ENCODE data around the gene ATP5F1D. TPM values are rescaled to one million over a fixed set of nuclear protein-coding genes. Genes with fewer than 3 reads are reported as not detected.
A peak's percentile ranks its signal among the peaks of the same experiment; 100 is the strongest.

ATP5F1D gene
- polyA plus RNA-seq, 3 donors from 2014 or later: 145 to 310 (median 303) TPM

- Mint-ChIP-seq H3K36me3 (no peaks in the 10 kb centered on the region), H3K4me1 (no peaks in the 10 kb centered on the region), H3K27ac (no peak overlapping the region), H3K27me3 (ENCODE audit: low read depth in 3 of 3) (no peaks in the 10 kb centered on the region), H3K4me3 (no peak overlapping the region), H3K9me3 (no peaks in the 10 kb centered on the region)
- DNase-seq: no peak
These were observed 15.9 kb upstream of the ATP5F1D start for GRCh38 chr19:1225440-1226226.

- no peaks in the 10 kb centered on the region for H3K36me3 Mint-ChIP-seq
- no peak overlapping the region for H3K27ac Mint-ChIP-seq
- no peak for DNase-seq
- no peak overlapping the region for H3K4me3 Mint-ChIP-seq
- no peaks in the 10 kb centered on the region for H3K4me1 Mint-ChIP-seq
- H3K27me3 Mint-ChIP-seq (ENCODE audit: low read depth in 3 of 3): peaks cover 0 to 1% (median 0%) of the 10 kb centered on the region in 3 donors
- H3K9me3 Mint-ChIP-seq: no peaks in the 10 kb centered on the region
These were observed 15.4 kb upstream of the ATP5F1D start for GRCh38 chr19:1226227-1226518.

DNA sequence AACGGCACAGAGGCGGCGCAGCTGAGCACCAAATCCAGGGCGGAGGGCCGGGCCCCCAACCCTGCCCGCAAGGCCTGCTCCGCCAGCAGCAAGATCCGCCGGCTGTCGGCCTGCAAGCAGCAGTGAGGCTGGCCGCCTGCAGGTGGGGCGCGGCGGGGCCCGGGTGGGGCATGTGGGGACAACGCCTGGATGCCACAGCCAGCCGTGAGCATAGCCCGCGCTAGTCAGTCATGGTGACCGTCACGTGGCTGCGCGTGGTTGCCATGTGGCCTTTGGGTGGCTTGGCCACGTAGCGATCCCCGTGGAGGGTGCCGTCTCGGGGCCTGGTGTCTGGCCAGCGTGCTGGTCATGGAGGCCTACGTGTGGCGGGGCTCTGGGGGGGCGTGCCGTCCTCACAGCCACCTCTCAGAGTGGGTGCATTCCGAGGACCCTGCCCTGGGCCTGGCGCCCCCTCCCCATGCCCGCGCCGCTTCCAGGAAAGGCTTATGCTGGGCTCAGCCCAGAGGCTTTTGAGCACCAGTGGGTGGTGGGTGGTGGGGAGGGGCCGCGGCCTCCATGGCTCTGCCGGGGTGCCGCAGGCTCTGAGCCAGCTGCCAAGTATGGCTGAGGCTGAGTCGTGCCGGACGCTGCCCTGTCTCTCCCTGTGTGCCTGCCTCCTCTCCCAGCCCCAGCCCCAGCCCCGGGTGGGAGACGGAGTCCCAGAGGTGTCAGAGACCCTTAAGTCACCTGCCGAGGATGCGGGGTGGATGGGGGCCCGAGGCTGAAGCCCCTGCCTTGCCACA lies 14.8 kb upstream of the ATP5F1D start:
- no peaks in the 10 kb centered on the region for H3K36me3 Mint-ChIP-seq
- H3K4me1 Mint-ChIP-seq: no peaks in the 10 kb centered on the region
- no peak overlapping the region for H3K4me3 Mint-ChIP-seq
- no peaks in the 10 kb centered on the region for H3K9me3 Mint-ChIP-seq
- H3K27me3 Mint-ChIP-seq (ENCODE audit: low read depth in 3 of 3): peaks cover 0 to 1% (median 1%) of the 10 kb centered on the region in 3 donors
- no peak overlapping the region for H3K27ac Mint-ChIP-seq
- no peak for DNase-seq

GRCh38 chr19:1227304-1228054 lies 14.1 kb upstream of the ATP5F1D start:
- no peak overlapping the region for H3K27ac Mint-ChIP-seq
- no peaks in the 10 kb centered on the region for H3K4me1 Mint-ChIP-seq
- H3K4me3 Mint-ChIP-seq: no peak overlapping the region
- DNase-seq: no peak
- H3K36me3 Mint-ChIP-seq: no peaks in the 10 kb centered on the region
- H3K9me3 Mint-ChIP-seq: no peaks in the 10 kb centered on the region
- H3K27me3 Mint-ChIP-seq (ENCODE audit: low read depth in 3 of 3): peaks cover 0 to 2% (median 1%) of the 10 kb centered on the region in 3 donors

DNA sequence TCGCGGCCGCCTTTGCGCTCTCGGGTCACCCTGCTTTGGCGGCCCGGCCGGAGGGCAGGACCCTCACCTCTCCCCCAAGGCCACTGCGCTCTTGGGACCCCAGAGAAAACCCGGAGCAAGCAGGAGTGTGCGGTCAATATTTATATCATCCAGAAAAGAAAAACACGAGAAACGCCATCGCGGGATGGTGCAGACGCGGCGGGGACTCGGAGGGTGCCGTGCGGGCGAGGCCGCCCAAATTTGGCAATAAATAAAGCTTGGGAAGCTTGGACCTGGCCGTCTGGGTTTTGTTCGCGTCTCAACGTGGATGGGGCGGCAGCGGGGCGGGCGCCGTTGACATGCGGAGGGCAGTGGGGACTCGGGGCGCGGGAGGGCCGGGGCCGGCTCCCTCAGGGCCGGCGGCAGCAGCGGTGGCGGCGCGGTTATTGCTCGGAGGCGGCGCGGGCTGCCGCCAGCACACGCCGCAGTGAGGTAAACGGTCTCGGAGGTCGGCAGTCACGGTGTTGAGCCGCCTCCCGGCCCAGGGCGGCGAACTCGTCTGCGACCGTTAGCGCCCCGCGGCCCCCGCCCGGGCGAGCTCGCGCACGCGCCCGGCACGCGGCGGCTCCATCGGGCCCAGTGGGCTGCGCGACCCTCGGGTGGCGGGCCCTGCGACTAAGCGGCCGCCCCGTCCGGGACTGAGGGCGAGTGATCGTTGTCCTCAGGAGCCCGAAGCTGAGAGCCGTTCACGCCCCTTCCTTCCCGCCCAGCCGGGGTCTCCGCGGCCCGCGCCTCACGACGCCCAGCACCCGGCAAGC lies 13.2 kb upstream of the ATP5F1D start:
- Mint-ChIP-seq H3K36me3 (no peaks in the 10 kb centered on the region), H3K27ac (no peak overlapping the region), H3K4me1 (no peaks in the 10 kb centered on the region), H3K27me3 (ENCODE audit: low read depth in 3 of 3) (peaks cover 0 to 4% (median 1%) of the 10 kb centered on the region in 3 donors), H3K9me3 (no peaks in the 10 kb centered on the region), H3K4me3 (no peak overlapping the region)
- DNase-seq: no peak

DNA sequence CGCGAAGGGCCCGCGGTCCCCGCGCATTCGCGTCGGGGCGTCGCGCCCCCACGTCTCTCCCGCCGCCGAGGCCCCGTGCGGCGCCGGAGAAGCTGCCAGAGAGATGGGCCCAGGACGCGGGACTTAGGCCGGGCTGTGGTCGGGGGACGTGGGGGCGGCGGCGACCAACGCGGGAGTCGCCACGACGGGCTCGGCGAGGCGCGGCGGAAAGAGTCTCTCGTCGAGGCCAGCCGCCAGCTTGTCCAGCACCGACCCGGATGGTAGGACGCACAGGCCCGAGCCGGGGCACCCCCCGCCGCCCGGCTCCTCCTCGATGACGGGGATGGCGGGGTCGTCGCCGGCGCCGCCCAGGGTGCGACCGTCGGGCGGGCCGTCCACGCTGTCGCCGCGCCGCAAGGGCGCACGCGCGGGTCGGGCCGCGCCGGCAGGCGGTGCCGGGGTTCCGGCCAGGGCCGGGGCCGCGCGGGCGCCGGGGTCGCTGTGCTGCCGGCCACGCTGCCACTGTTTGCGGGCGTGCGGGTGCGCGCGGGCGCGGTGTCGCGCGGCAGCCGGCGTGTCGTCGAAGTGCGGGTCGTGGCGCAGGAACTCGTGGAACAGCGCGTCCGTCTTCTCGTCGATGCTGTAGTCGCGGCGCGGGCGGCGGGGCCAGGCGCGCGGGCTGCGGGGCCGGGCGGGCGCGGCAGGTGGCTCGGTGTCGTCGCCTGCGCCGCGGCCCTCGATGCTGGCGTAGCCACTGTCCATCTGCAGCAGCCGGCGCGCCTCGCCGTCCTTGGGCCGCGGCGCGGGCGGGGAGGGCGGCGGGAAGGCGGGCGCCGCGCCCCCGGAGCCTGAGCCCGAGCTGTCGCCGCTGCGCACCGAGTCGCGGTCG lies 12.3 kb upstream of the ATP5F1D start:
- H3K4me3 Mint-ChIP-seq: no peak overlapping the region
- H3K27ac Mint-ChIP-seq: no peak overlapping the region
- H3K27me3 Mint-ChIP-seq (ENCODE audit: low read depth in 3 of 3): peaks cover 0 to 4% (median 3%) of the 10 kb centered on the region in 3 donors
- H3K9me3 Mint-ChIP-seq: no peaks in the 10 kb centered on the region
- H3K4me1 Mint-ChIP-seq: no peaks in the 10 kb centered on the region
- no peak for DNase-seq
- H3K36me3 Mint-ChIP-seq: no peaks in the 10 kb centered on the region

DNA sequence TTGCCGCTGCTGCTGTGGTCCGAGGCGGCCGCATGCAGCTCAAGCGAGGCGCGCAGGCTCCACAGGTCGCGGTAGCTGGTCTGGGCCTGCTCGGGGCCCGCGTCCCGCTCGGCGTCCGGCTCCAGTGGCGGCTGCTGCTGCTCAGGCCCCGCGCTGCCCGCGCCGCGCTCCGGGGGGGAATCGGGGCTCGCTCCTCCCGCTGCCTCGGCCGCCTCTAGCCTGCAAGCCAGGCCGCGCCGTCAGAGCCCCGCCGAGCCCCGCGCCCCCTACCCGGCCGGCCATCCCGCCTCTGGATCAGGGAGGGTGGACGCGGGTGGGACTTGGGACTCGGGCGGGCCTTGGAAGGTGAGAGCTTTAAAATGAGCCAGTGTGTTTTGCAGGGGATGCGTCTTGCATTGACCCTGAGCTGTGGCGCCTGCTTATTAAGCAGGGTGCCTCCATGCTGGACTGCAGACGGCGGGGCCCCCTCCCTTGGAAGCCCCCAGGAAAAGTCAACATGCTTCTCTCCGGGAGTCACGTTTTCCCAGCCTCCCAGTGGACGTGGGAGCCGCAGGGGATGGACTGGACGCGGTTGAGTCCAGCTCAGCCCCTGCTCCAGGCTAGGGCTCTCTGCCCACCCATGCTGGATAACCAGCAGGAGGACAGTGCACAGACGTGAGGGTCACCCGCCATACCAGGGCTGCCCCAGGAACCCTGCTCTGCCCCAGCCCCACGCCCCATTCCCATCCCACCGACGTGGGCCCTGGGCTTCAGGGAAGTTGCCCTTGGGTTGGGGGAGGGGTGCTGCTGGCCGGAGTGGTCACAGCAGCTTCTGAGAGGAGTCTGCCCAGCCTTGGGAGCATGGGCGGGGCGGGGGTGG lies 11.4 kb upstream of the ATP5F1D start:
- Mint-ChIP-seq H3K36me3 (no peaks in the 10 kb centered on the region), H3K4me3 (no peak overlapping the region), H3K4me1 (no peaks in the 10 kb centered on the region), H3K27ac (no peak overlapping the region), H3K9me3 (no peaks in the 10 kb centered on the region), H3K27me3 (ENCODE audit: low read depth in 3 of 3) (peaks cover 0 to 4% (median 3%) of the 10 kb centered on the region in 3 donors)
- no peak for DNase-seq

- no peaks in the 10 kb centered on the region for H3K9me3 Mint-ChIP-seq
These were observed 10.6 kb upstream of the ATP5F1D start for GRCh38 chr19:1230783-1231489.

DNA sequence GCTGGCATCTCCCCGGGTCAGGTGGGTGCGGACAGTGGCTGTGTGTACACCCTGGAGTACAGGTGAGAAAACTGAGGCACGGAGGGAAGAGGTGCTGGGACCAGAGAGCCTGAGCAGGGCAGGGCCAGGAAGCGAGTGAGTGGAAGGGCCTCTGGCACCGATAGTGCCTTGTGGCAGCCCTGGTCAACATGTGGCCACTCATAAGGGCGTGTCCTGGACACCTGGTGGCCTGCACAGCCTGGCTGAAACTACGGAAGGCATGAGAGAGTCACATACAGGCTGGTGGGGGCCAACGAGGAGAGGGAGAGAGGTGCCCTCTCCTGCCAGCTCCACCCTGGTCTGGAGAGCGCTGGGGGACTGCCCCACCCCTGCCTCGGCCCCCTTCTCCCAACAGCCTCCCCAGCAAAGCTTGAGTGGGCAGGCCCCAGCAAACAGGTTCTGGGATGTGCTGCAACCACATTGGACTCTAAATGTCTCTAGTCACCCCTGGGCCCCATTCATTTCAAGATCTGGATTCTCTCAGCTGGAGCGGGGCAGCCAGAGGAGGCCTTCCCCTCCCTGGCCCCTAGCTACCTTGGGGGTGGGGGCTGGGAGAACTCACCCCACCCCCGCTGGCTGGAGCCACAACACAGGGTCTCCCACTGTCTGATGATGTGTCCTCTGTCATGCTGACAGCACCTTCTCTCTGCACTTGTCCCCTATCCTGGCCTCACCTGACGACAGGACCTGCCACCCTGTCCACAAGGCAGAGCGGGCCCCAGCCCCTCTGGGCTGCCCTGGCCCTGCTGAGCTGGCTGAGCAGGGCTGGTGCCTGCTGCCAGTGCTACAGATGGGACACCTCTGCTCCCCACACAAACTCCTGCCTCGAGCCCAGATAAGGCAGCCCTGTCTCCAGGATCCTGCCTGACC lies 9.6 kb upstream of the ATP5F1D start:
- Mint-ChIP-seq H3K27ac (peak overlapping the region in 2 of 6 donors; percentile 49 to 58), H3K36me3 (no peaks in the 10 kb centered on the region), H3K9me3 (no peaks in the 10 kb centered on the region), H3K4me1 (no peaks in the 10 kb centered on the region), H3K27me3 (ENCODE audit: low read depth in 3 of 3) (peaks cover 0 to 5% (median 3%) of the 10 kb centered on the region in 3 donors), H3K4me3 (no peak overlapping the region)
- no peak for DNase-seq

More at GRCh38 chr19:1230783-1231489, 10.6 kb upstream of the ATP5F1D start:
- no peaks in the 10 kb centered on the region for H3K4me1 Mint-ChIP-seq
- H3K27me3 Mint-ChIP-seq (ENCODE audit: low read depth in 3 of 3): peaks cover 0 to 5% (median 3%) of the 10 kb centered on the region in 3 donors
- no peak for DNase-seq
- H3K36me3 Mint-ChIP-seq: no peaks in the 10 kb centered on the region
- no peak overlapping the region for H3K27ac Mint-ChIP-seq
- no peak overlapping the region for H3K4me3 Mint-ChIP-seq

- H3K27ac Mint-ChIP-seq: peak overlapping the region in 2 of 6 donors; percentile 49 to 58
- H3K27me3 Mint-ChIP-seq (ENCODE audit: low read depth in 3 of 3): peaks cover 0 to 5% (median 3%) of the 10 kb centered on the region in 3 donors
- H3K9me3 Mint-ChIP-seq: no peaks in the 10 kb centered on the region
- no peaks in the 10 kb centered on the region for H3K36me3 Mint-ChIP-seq
- no peaks in the 10 kb centered on the region for H3K4me1 Mint-ChIP-seq
- no peak overlapping the region for H3K4me3 Mint-ChIP-seq
- DNase-seq: no peak
These were observed 8.9 kb upstream of the ATP5F1D start for GRCh38 chr19:1232652-1233072.
